HG03103 (cell line): ENCODE measurements around the gene ZPR1.
"Not testable (repeated sequence)": the region's sequence is repeated elsewhere in the genome, so short reads cannot be mapped to it uniquely, and the experiment has no call there.

Experiments used
- ATAC-seq: cut with Tn5 transposase; IDR thresholded peaks from one replicate; pipeline ENCODE4 v1.9.1; 2021; ENCODE audit warnings: low read depth; ENCODE audit not compliant: unreplicated experiment

Gene ZPR1

DNA sequence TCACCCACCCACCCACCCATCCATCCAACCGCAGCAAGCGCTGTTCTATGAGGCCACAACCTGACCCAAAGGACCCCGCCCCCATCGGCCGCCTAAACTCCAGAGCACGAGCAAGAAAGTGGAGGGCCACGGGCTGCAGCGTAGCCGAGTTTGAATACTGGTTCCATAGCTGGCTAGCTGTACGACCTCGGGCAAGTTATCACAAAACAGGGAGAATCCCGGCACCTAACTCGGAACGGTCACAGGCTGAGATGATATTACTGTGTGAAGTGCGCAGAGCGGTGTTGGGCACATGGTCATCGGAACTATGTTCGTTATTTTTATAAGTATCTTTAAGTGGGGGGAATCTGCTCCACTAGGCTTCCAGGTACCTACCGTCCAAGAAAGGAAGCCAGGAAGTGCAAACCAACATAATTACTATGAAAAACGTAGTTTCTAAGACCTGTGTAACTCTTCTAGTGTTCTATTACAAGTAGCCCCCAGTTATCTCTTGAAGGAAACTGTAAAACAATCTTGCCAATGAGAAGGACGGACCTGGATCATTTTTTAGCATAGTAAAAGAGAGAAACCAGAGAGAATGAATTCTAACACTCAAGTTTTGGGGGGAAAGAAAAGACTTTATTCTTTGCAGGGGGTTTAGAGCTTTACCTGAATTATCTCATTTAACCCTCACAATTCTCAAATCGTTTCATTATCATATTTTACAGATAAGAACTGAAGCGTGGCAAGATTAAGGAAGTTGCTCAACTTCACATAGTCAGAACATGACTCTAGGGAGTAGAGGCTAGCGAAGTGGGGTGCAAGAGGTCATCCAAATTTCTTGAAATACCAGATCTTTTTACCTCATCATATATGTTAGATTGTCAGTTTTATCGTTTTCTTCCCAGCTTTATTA, 14.4 kb downstream of the ZPR1 start:
- peak; percentile 25 for ATAC-seq

DNA sequence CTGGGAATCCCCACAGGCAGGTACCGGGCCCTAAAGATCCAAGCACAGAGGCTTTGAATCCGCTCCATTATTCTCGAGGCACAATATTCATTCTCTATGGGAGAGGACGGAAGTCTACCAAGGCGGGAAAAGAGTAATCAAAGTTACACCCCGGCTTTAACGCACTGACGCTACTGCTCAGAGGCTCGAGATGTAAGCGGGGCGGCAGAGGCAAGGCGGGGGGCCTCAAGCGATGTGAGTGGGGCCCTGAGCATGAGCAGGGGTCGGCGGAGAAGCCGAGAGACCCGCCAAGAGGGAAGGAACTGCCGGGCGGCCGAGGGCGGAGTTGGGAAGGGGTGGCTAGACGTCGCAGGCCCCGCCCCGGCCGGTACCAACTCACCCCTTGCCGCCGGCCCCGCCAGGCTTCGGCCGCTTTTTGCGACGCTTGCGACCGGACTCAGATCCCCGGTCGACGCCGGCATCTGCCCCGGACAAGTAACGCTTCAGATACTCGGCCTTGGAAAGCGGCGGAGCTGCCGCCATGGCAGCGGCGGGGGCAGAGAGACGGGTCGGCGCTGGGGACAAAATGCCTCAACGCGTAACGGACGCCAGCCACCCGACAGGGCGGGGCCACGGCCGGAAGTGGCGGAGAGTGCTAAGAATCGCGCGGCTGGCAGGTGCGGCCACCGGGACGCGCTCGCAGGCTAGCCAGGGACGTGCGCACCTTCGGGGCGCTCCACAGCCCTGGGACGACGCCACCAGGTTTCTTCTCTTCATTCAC, 15.2 kb downstream of the ZPR1 start, which contains the start of gene BUD13:
BUD13 (minus strand) TSS at position 545 of the 760 bp plus-strand sequence; CDS start at position 522, 23 bp downstream.
- peak; percentile 85 for ATAC-seq

DNA sequence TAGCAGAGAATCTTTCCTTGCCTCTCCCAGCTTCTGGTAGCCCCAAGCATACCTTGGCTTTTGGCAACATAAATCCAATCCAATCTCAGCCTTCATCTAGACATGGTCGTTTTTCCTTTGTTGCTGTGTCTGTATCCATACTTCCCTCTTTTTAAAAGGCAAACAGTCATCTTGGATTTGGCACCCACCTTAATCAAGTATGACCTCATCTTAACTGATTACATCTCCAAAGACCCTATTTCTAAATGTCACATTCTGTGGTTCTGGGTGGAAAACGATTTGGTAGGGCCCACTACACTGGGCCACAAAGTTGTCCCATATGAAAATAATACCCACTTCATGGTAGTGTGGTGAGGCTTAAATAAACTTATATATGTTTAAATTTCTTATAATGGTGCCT, 15.9 kb downstream of the ZPR1 start:
- ATAC-seq = no peak

DNA sequence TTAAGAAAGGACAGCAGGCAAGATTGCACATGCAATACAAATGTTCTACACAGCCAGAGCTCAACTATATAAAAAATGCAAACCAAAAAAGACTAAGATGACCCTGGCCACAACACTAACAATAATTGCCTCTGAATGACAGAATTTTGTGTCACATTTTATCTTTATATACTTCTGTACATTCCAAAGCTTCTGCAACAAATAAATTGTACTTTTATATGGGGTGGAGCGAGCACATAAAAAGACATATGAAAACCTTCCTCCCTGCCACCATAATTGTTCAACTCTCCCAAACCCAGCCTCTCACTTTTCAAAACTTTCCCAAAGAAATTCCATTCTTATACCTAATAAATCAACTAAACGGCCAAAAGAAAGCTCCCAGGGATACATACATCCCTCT, 25.7 kb downstream of the ZPR1 start:
- no peak for ATAC-seq

DNA sequence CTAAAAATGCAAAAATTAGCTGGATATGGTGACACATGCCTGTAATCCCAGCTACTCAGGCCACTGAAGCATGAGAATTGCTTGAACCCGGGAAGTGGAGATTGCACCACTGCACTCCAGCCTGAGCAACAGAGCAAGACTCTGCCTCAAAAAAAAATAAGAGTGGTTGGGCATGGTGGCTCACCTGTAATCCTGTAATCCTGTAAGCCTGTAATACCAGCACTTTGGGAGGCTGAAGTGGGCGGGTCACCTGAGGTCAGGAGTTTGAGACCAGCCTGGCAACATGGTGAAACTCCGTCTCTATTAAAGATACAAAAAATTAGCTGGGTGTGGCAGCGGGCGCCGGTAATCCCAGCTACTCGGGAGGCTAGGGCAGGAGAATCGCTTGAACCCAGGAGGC, 31.8 kb downstream of the ZPR1 start:
- not testable (repeated sequence) for ATAC-seq

DNA sequence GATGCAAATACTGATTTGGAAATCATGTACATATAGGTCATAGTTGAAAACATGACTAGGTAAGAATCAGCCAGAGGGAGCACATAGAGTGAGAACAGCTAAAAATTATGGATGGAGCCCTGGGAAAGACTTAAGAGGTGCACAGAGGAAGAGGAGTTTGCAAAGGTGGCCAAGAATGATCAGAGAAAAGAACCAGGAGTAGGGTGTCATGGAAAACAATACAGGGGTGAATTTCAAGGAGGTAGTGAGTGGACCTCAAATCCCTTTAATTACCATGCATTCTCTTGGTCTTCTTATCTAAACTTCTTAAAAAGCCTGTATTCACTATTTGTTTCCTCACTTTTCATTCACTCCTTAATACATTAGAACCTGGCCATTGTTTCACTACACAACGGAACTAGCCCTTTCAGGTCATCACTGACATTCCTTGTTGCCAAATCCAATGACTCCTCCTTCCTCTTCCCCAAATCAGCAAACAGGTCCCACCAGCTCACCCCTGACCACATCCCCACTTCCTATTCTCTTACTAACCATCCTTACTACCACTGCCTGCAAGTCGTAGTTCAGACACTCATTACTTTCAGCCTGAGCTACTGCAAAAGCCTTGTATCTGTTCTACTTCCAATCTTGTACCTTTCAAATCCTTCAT, 37.6 kb downstream of the ZPR1 start:
- no peak for ATAC-seq

DNA sequence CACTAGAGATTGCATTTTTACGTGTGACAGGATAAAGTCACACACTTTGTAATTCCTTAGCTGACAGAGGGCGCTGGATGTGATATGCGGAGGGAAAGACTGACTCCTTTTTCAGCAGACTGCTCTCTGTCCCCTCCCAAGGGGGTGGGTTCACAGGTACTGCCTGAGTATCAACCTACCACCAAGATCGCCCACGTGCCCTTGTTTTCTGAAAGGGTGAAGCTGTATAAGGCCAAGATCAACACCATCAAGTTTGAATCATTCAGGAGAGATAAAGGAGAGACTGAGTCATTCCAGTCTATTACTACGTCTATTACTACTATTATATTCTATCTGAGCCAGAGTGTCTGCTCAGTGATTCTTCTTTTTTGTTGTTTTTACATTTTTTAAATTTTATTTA, 45.7 kb downstream of the ZPR1 start:
- no peak for ATAC-seq

DNA sequence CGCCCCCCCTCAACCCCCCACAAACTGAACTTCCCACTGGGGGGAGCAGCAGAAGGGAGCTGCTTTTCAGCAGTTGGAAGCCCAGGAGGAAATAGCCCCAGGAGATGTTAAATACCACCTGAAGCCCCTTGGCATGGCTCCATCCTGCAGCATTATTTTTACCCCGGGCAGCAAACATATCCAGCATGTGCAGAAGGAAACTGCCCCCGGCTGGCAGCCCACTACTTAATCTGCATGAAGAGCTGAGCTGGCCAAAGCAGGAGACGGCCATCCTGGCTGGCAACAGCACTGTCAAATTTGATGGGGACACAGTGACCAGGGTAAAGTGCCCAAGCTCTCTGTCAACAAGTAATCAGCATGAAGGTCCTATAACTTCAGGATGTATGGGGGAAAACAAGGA, 47.1 kb downstream of the ZPR1 start:
- no peak for ATAC-seq

DNA sequence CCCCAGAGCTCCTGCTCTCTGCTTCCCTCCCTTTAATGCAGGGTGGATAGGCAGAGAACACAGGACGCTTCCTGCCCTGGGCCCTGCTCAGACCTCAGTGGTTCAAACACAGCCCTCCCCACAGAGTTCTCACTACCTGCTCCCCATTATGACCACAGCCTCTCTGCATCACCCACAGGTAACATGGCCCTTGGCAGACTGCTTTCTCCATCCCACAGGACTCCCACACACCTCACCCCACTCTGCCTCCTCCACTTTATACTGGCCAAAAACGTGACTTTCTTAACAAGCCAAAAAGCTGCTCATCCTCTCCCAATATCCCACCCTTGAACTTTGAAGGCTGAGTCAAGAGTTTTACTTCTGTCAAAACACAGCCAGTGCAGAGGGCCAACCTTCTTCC, 48.8 kb downstream of the ZPR1 start:
- ATAC-seq = no peak

DNA sequence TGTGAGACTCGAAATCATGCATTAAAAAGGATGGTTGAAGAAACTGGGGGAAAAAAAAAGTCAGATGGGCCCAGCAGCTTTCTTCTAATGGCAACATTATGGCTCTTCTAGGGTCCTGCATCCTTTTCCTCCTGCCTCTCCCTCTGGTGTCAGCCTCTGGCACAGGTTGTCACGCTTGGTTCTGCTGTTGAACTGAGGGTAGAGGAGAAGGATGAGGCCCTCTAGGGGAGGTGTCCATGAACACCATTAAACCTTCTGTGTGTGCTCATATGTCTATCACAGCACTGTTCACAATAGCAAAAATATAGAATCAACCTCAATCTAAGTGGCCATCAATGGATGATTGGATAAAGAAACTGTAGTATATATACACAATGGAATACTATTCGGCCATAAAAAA, 51.1 kb downstream of the ZPR1 start:
- ATAC-seq = no peak

DNA sequence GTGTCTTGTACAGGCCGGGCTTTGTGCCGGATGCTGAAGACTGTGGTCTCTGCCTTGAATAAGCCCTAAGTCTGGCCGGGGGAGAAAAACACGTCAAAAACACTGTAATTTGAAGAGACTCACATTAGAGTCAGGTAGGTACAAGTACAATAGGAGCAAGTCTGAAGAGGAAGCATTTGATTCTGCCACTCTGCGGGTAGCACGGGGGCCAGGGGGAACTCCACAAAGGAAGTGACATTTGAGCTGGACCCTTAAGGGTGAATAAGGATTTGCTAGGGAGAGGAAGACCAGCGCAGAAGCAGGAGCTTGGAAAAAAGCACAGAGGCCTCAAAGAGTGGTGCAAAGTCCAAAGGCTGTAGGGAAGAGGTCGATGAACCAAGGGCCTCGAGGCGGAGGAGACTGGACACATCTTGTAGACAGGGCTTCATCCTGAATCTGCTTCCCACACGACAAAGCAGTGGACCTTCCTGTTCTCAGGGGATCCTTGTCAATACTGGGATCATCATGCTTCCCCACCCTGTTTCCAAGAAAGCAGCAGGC, 53.8 kb downstream of the ZPR1 start:
- ATAC-seq = no peak

DNA sequence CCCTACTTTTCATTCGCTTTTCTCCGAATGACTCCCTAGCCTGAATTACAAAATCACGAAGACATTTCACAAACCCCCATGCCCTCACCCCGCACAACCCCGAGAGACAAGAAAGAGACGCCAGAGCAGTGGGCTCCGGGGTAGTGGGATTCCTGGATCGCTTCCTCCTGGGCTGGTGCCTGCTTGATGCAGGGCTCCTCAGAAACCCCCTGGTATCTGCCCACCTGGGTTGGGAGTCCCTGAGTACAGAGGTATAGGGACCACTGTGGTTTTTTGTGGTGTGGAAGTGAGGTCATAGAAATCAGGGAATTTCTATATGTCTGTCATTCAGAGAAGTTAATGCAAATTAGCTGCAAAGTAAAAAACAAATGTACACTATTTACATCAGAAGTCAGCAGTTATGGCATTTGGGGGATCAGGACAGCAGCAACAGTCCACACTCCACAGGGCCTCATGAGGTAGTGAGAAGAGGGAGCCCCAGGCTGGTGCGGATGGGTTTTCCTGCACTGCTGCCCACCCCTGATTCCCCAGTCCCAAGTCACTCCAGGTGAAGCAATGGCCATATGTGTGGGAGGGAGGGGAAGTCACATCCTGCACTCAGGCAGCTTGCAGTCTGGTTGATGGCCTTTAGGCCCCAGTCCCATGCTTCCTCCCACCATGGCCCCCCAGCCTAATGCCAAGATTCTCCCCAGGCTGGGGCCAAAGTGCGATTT, 54.6 kb downstream of the ZPR1 start:
- peak; percentile 29 for ATAC-seq

DNA sequence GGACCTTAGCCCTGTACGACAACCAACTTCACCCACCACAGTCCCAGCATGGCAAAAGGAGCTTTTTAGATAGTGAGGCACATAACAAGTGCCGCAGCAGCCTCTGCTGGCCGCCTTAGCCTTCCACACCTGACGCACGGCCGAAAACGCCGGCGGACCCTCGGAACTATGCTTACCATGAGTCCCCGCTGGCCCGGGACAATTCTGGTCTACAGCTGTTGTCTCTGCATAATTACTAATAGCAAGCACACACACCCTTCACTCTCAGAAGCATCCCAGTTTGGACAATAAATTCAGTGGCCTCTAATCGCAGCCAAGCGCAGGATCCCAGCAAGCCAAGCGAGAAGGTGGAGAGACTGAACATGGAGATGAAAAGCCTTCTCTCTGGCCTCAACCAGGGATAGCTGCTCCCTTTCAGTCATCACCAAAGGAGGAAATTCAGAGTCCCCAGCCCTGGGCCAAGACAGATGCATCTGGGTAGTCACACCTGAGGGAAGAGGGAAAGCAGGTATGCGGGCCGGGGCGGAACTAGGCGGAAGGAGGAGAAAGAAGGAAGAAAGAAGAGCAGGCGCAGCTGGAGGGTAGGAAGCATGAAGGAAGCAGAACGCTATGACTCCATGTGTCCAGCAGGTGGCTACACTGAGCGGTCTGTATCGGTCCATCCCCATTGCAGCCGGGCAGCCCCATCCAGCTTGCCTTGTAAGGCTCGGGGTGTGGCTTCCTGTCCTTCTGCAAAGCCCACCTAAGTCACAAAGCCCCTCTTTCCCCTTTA, 55.4 kb downstream of the ZPR1 start:
- peak; percentile 80 for ATAC-seq

DNA sequence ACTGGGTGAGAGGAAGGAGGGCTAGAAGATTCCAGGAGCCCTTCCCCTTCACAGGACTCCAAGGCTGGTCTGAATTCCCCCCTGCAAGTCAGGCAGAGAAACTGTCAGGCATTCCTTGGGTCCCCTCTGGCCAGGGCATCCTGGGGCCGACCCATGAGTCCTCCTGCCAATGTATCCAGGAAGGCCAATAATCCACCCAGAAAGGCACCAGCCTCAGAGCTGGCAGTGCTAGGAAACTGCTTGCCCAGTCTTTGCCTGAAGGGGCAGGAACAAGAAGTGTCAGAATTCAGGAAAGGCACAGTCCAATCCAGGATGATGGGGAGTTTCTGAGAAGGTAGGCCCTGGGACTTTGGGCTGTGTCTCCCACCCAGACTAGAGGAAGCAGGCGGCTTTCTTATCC, 56.0 kb downstream of the ZPR1 start:
- no peak for ATAC-seq

DNA sequence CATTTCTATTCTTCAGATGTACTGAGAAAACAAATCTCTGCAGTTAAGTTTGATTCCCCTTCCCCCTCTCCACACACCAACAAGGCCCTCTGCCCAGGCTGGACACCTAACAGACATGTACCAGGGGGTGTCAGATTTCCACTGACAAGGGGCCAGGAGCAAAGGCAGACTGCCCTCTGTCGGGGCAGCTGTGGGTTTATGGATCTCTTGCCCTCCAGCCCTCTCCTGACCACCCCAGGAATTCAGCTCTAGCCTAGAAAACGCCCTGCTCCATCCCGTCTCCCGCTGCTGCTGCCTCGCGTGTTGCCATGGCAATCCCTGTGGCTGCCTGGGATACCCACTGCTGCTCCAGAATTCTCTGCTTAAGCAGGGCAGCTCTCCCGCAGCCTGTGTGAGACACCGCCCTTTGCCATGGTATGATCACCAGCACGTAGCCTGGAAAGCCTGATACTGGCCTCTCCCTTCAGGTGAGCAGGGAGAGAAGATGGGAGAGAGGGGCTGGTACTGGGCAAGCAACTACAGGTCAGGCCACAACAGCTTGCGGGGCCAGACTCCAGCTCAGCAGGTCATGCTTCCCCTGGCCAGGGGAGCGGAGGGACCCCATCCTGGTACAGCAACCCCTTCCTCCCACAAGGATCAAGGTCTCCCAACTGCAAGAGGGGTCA, 56.6 kb downstream of the ZPR1 start:
- no peak for ATAC-seq

DNA sequence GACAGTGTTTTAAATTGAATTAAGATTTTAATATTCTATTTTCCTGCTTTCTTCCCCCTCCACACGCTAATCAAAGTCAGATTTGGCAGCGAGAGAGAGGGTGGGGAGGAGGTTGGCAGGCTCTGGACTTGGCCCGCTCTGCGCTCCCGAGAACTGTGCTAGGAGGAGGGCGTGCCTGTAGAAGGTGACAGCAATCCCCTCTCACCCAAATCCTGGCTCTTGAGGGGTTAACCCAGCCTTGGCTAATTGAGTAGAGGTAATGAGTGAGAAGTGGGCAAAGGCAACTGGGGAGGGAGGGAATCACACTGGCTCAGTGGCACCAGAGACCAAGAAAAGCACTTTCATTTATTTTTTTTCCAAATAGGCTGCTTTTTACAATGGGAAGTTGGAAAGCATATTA, 57.2 kb downstream of the ZPR1 start:
- no peak for ATAC-seq

DNA sequence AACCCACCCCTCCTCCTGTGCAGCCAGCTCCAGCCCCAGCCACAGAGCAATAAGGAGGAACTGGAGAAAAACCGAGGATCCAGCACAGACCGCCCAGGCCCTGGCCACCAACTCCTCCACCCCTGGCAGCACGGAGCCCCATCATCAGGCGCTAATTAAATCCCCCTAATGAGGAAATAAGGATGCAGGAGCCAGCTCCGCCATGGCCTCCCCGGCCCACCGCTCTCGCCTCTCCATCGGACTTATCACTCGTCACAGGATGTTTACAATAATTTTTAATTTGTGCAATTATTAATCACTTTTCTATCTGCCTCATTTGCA, 57.6 kb downstream of the ZPR1 start:
- ATAC-seq = no peak

DNA sequence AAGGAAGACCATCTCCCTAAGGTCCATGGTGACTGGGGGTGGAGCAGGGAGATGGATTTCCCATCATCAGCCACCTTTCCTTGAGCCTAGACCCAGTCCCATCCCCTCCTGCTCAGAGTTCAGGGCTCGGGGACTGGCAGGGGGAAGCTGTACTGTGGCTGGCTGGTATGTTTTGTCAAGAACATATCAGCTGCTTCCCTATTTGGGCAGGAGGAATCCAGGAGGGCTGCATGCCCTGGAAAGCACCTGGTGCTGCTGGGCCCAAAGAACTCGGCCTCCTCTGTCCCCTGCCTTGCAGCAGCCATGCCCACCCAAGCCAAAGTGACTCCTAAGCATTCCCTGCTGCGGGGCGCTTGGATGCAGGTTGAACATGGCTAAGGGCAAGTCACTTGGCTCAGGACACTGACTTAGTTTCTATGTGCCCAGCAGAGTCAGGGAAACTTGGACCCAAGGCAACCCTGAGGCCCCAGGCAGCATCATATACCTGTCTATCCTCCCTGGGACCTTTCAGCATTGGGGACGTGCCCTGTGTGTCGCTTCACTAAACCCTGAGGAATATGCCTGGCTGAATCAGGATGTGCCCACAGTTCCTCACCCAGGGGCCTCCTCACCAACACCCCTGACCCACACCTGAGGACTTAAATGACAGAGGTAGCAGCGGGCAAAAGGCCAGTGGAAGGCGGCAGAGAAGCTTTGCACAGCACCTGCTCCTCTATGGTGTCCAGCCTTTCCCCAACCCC, 58.2 kb downstream of the ZPR1 start:
- ATAC-seq = no peak

DNA sequence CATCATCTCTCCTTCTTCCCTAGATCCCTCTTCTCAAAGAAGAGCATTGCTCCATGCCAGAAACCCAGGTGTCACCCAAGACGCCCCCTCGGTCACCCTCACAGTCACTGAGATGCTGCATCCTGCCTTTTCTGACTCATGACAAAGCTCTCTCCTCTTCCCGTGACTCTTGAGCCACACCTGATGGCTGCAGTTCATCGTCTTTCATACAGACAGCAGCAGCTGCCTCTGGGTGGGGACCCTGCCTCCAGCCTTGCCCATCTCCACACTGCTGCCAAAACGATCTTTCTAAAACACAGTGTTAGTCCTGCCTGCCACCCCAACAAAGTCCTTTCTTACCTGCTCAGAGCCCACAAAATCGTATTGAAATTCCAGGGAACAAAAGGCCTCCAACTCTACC, 59.8 kb downstream of the ZPR1 start:
- ATAC-seq = no peak
